NOMO-1 treated with dmso at 0.1 percent for 144 hours (cell line): Measurements from ENCODE around the gene LRFN2.

ENCODE experiments used
- DNase-seq: peaks from one replicate; lab custom pipeline; 2025; ENCODE audit not compliant: unreplicated experiment; lab: John Stamatoyannopoulos, UW

Gene LRFN2

GRCh38 chr6:40439026-40439800, 148.0 kb downstream of the LRFN2 start:
- no peak for DNase-seq

GRCh38 chr6:40438246-40438887, 148.8 kb downstream of the LRFN2 start:
- DNase-seq = no peak

GRCh38 chr6:40437631-40438030, 149.5 kb downstream of the LRFN2 start:
- no peak for DNase-seq

- peak; percentile 63 for DNase-seq
Measured at GRCh38 chr6:40436685-40437604, 150.2 kb downstream of the LRFN2 start.

- DNase-seq = no peak
Measured at GRCh38 chr6:40432982-40433381, 154.2 kb downstream of the LRFN2 start.

GRCh38 chr6:40431706-40432105, 155.5 kb downstream of the LRFN2 start:
- DNase-seq = no peak

GRCh38 chr6:40427196-40427595, 160.0 kb downstream of the LRFN2 start:
- DNase-seq = no peak

- DNase-seq = no peak
Measured at GRCh38 chr6:40426346-40427066, 160.7 kb downstream of the LRFN2 start.

GRCh38 chr6:40425192-40425919, 161.8 kb downstream of the LRFN2 start:
- no peak for DNase-seq

- no peak for DNase-seq
Measured at GRCh38 chr6:40422046-40422445, 165.1 kb downstream of the LRFN2 start.

- no peak for DNase-seq
Measured at GRCh38 chr6:40419946-40420728, 167.0 kb downstream of the LRFN2 start.

GRCh38 chr6:40419377-40419776, 167.8 kb downstream of the LRFN2 start:
- DNase-seq = no peak

- DNase-seq = no peak
Measured at GRCh38 chr6:40417031-40417430, 170.1 kb downstream of the LRFN2 start.

GRCh38 chr6:40414617-40415016, 172.5 kb downstream of the LRFN2 start:
- no peak for DNase-seq

GRCh38 chr6:40413239-40413638, 173.9 kb downstream of the LRFN2 start:
- no peak for DNase-seq

- no peak for DNase-seq
Measured at GRCh38 chr6:40411881-40412280, 175.3 kb downstream of the LRFN2 start.

GRCh38 chr6:40410821-40411220, 176.3 kb downstream of the LRFN2 start:
- no peak for DNase-seq

- no peak for DNase-seq
Measured at GRCh38 chr6:40409716-40410397, 177.3 kb downstream of the LRFN2 start.
